ENCODE results near the gene SOX3.

The SOX3 gene

GRCh38 chrX:140467211-140467610, 37.7 kb downstream of the SOX3 start:
- no peak for DNase-seq (ENCODE audit: low spot score in 2 of 2)
- H3K36me3 ChIP-seq (replicated peaks) = no peaks in the 10 kb centered on the region
- in situ Hi-C loops (cut with MboI; ENCODE audit: low sequenced_read_pairs) = no loop called here
- H3K4me3 ChIP-seq = no peak overlapping the region
- no peaks in the 10 kb centered on the region for H3K9me3 ChIP-seq
- no peaks in the 10 kb centered on the region for H3K27me3 ChIP-seq (ENCODE audit: low read depth)
- no peaks in the 10 kb centered on the region for H3K4me1 ChIP-seq

Data from HAP-1 (cell line).